ACHN (cell line): ENCODE measurements around the gene MAML3.

ENCODE experiments used
- DNase-seq: peaks from one replicate; pipeline ENCODE4 v3.0.0-alpha.2; 2015
- in situ Hi-C: cut with HindIII; loops from 2 replicates; pipeline ENCODE4 v1.10.0; 2017; ENCODE audit warnings: low sequenced_read_pairs, low pct_ligation_motif_present, low pct_unique_long_range_greater_than_20kb

The MAML3 gene

GRCh38 chr4:140153718-140154571, at the start of gene MAML3:
Gene MAML3 (minus strand): TSS chr4:140154184. CDS start chr4:140153327, 857 bp downstream.
- DNase-seq, result peak; percentile 89
- in situ Hi-C loops, result no loop called here

- in situ Hi-C loops, result no loop called here
- DNase-seq, result no peak
These were observed 45.0 kb upstream of the MAML3 start for GRCh38 chr4:140198942-140199341.

GRCh38 chr4:140195806-140196205, 41.8 kb upstream of the MAML3 start:
- in situ Hi-C loops, result no loop called here
- DNase-seq, result no peak

- in situ Hi-C loops, result no loop called here
- no peak for DNase-seq
These were observed 35.8 kb upstream of the MAML3 start for GRCh38 chr4:140189805-140190204.

GRCh38 chr4:140188975-140189374, 35.0 kb upstream of the MAML3 start:
- in situ Hi-C loops, result no loop called here

GRCh38 chr4:140187316-140187695, 33.3 kb upstream of the MAML3 start:
- no peak for DNase-seq

More at GRCh38 chr4:140188975-140189374, 35.0 kb upstream of the MAML3 start:
- DNase-seq, result no peak

GRCh38 chr4:140186651-140187315, 32.8 kb upstream of the MAML3 start:
- in situ Hi-C loops, result no loop called here
- peak; percentile 30 for DNase-seq

More at GRCh38 chr4:140187316-140187695, 33.3 kb upstream of the MAML3 start:
- in situ Hi-C loops, result no loop called here

GRCh38 chr4:140186082-140186438, 32.1 kb upstream of the MAML3 start:
- in situ Hi-C loops, result no loop called here
- no peak for DNase-seq

GRCh38 chr4:140185412-140186081, 31.6 kb upstream of the MAML3 start:
- no peak for DNase-seq
- in situ Hi-C loops, result no loop called here

GRCh38 chr4:140183270-140183669, 29.3 kb upstream of the MAML3 start:
- in situ Hi-C loops, result no loop called here
- DNase-seq, result no peak

GRCh38 chr4:140180577-140180976, 26.6 kb upstream of the MAML3 start:
- DNase-seq, result no peak
- in situ Hi-C loops, result no loop called here

GRCh38 chr4:140176735-140177134, 22.8 kb upstream of the MAML3 start:
- in situ Hi-C loops, result no loop called here
- no peak for DNase-seq

GRCh38 chr4:140174543-140174942, 20.6 kb upstream of the MAML3 start:
- DNase-seq, result no peak
- in situ Hi-C loops, result no loop called here

- in situ Hi-C loops, result no loop called here
- no peak for DNase-seq
These were observed 19.0 kb upstream of the MAML3 start for GRCh38 chr4:140172960-140173359.

- in situ Hi-C loops, result no loop called here
- no peak for DNase-seq
These were observed 16.3 kb upstream of the MAML3 start for GRCh38 chr4:140170299-140170698.

GRCh38 chr4:140168936-140169335, 15.0 kb upstream of the MAML3 start:
- in situ Hi-C loops, result no loop called here
- DNase-seq, result no peak

GRCh38 chr4:140168474-140168873, 14.5 kb upstream of the MAML3 start:
- DNase-seq, result no peak
- in situ Hi-C loops, result no loop called here

- in situ Hi-C loops, result no loop called here
- no peak for DNase-seq
These were observed 9.2 kb upstream of the MAML3 start for GRCh38 chr4:140163029-140163810.

GRCh38 chr4:140162596-140162995, 8.6 kb upstream of the MAML3 start:
- in situ Hi-C loops, result no loop called here
- no peak for DNase-seq
